SK-N-SH treated with all-trans-retinoic acid at 6 μM for 48 hours (cell line): Measurements from ENCODE around the gene KRT80.

Experiments used
- ATAC-seq: fragments of 200-7000 bp; cut with Tn5 transposase; 3 replicates; pipeline ENCODE4 v1.9.1; 2020; ENCODE audit warnings: mild to moderate bottlenecking, moderate library complexity
- ARNTL ChIP-seq: fragments of 450-650 bp; formaldehyde crosslinking; IDR thresholded peaks from 2 replicates; pipeline ENCODE4 v1.5.0; 2020; ENCODE audit warnings: low read depth, mild to moderate bottlenecking, moderate library complexity, borderline replicate concordance
- BACH2 ChIP-seq: fragments of 250-450 bp; sonication (Bioruptor Pico); IDR thresholded peaks from 2 replicates; pipeline ENCODE4 v1.9.0; 2021; ENCODE audit warnings: mild to moderate bottlenecking, borderline replicate concordance
- CSDC2 ChIP-seq: fragments of 250-450 bp; sonication (Bioruptor Pico); IDR thresholded peaks from 2 replicates; pipeline ENCODE4 v1.5.0; 2020; ENCODE audit warnings: mild to moderate bottlenecking, moderate library complexity
- CSRNP3 ChIP-seq: fragments of 250-450 bp; sonication (Bioruptor Pico); IDR thresholded peaks from 2 replicates; pipeline ENCODE4 v1.5.1; 2021; ENCODE audit warnings: mild to moderate bottlenecking, moderate library complexity
- ESRRG ChIP-seq: fragments of 250-450 bp; sonication (Bioruptor Pico); IDR thresholded peaks from 2 replicates; pipeline ENCODE4 v1.6.1; 2021; ENCODE audit warnings: mild to moderate bottlenecking
- ISL1 ChIP-seq: fragments of 250-450 bp; sonication (Bioruptor Pico); IDR thresholded peaks from 2 replicates; pipeline ENCODE4 v2.1.2; 2022; ENCODE audit warnings: mild to moderate bottlenecking, moderate library complexity
- OSR1 ChIP-seq: fragments of 250-450 bp; sonication (Bioruptor Pico); IDR thresholded peaks from 2 replicates; pipeline ENCODE4 v1.8.0; 2022; ENCODE audit warnings: moderate library complexity, mild to moderate bottlenecking, inconsistent platforms
- PPARA ChIP-seq: fragments of 250-450 bp; sonication (Bioruptor Pico); IDR thresholded peaks from 2 replicates; pipeline ENCODE4 v1.5.0; 2020; ENCODE audit warnings: mild to moderate bottlenecking, borderline replicate concordance
- RARB ChIP-seq: fragments of 250-450 bp; sonication (Bioruptor Pico); IDR thresholded peaks from 2 replicates; pipeline ENCODE4 v1.8.0; 2021; ENCODE audit warnings: mild to moderate bottlenecking, moderate library complexity
- SNAI2 ChIP-seq: fragments of 250-450 bp; sonication (Bioruptor Pico); IDR thresholded peaks from 2 replicates; pipeline ENCODE4 v1.5.0; 2020; ENCODE audit warnings: mild to moderate bottlenecking, moderate library complexity
- TCF4 ChIP-seq: fragments of 250-450 bp; sonication (Bioruptor Pico); IDR thresholded peaks from 2 replicates; pipeline ENCODE4 v1.8.0; 2021; ENCODE audit warnings: mild to moderate bottlenecking, moderate library complexity, borderline replicate concordance
- TOX ChIP-seq: fragments of 250-450 bp; sonication (Bioruptor Pico); IDR thresholded peaks from 2 replicates; pipeline ENCODE4 v1.8.0; 2021; ENCODE audit warnings: mild to moderate bottlenecking, moderate library complexity, borderline replicate concordance
- ZC3H10 ChIP-seq: fragments of 250-450 bp; sonication (Bioruptor Pico); IDR thresholded peaks from 2 replicates; pipeline ENCODE4 v1.5.1; 2021; ENCODE audit warnings: mild to moderate bottlenecking, moderate library complexity
- ZFP3 ChIP-seq: fragments of 250-450 bp; sonication (Bioruptor Pico); IDR thresholded peaks from 2 replicates; pipeline ENCODE4 v1.5.0; 2020; ENCODE audit warnings: mild to moderate bottlenecking, moderate library complexity
- ZNF565 ChIP-seq: fragments of 450-650 bp; formaldehyde crosslinking; conservative IDR thresholded peaks from 2 replicates; pipeline ENCODE4 v1.5.0; 2020; ENCODE audit warnings: low read depth, mild to moderate bottlenecking, moderate library complexity
- ZNF70 ChIP-seq: fragments of 450-650 bp; formaldehyde crosslinking; IDR thresholded peaks from 2 replicates; pipeline ENCODE4 v1.5.0; 2020; ENCODE audit warnings: mild to moderate bottlenecking, moderate library complexity
- ZNF8 ChIP-seq: fragments of 450-650 bp; formaldehyde crosslinking; IDR thresholded peaks from 2 replicates; pipeline ENCODE4 v1.5.0; 2020; ENCODE audit warnings: mild to moderate bottlenecking, moderate library complexity
- TF ChIP-seq, protein P1 (sequence below): fragments of 250-450 bp; sonication (Bioruptor Pico); IDR thresholded peaks from 2 replicates; pipeline ENCODE4 v1.5.0; 2020; ENCODE audit warnings: mild to moderate bottlenecking, moderate library complexity
- TF ChIP-seq, protein P2 (sequence below): fragments of 250-450 bp; sonication (Bioruptor Pico); IDR thresholded peaks from 2 replicates; pipeline ENCODE4 v1.8.0; 2021; ENCODE audit warnings: low read depth, mild to moderate bottlenecking, moderate library complexity, borderline replicate concordance

Gene KRT80

DNA sequence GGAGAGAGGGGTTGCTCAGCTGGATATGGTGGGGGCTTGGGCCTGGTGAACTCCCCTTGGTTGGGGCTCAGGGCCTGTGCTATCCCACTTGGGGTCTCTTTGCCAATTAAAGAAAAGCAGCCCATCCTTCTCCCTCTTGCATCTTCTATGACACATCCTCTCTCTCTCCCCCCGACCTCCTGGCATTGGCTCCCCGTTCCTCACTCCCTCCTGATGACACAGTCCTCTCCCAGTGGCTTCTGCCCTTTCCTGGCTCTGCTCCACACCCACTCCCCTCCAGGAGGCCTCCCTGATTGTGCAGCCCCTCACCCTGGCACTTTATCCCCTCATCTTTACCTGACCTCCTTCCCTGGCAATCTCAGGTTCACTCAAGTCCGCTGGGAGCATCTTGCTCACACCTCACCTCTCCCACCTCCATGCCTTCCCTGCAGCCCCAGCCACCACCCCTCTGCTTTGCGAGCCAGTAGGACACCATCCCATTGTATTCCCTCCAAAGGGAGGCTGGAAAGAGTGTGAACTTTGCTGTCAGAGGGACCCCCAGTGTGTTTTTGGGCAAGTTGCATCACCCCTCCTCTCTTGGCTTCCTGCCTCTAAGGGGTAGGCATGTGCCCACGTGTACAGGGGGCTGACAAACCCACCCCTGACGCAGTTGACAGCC lies 10.7 kb downstream of the KRT80 start:
- TF ChIP-seq ZNF70 (CRISPR knock-in tag): no peak
- ATAC-seq: no peak

DNA sequence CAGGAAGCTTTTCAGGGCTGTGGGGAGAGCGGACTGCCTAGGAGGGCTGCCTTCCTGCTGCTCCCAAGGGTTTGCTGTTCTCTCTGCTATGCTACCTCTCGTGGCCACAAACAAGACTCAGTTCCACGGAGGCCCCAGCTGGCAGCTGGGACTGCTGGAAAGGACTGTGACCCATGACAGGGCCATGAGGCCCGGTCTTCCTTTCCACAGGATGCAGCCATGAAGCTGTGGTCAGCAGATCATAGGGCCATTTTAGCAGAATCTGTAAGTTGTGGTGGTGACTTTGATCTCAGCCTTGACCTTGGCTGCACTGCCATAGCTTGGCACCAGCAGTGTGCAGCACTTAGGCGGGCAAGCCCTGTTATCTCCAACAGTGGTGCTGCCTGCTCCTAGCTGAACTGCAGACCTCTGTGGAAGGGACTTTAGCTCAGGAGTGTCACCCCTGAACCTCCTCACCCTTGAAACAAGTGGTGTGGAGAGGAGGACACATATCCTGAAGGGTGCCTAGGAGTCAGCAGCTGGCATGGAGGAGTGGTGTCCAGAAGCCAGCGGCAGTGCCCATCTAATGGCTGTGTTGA lies 12.3 kb downstream of the KRT80 start:
- ATAC-seq: no peak
- TF ChIP-seq ZNF70 (CRISPR knock-in tag) (no peak), OSR1 (CRISPR knock-in tag) (no peak), ZNF8 (CRISPR knock-in tag) (no peak), TCF4 (CRISPR knock-in tag) (no peak), TOX (no peak)

GRCh38 chr12:52178984-52179383 lies 12.8 kb downstream of the KRT80 start:
- no peak for TF ChIP-seq ESRRG (CRISPR knock-in tag)
- no peak for TF ChIP-seq ZNF70 (CRISPR knock-in tag)
- TF ChIP-seq, protein P1, sequence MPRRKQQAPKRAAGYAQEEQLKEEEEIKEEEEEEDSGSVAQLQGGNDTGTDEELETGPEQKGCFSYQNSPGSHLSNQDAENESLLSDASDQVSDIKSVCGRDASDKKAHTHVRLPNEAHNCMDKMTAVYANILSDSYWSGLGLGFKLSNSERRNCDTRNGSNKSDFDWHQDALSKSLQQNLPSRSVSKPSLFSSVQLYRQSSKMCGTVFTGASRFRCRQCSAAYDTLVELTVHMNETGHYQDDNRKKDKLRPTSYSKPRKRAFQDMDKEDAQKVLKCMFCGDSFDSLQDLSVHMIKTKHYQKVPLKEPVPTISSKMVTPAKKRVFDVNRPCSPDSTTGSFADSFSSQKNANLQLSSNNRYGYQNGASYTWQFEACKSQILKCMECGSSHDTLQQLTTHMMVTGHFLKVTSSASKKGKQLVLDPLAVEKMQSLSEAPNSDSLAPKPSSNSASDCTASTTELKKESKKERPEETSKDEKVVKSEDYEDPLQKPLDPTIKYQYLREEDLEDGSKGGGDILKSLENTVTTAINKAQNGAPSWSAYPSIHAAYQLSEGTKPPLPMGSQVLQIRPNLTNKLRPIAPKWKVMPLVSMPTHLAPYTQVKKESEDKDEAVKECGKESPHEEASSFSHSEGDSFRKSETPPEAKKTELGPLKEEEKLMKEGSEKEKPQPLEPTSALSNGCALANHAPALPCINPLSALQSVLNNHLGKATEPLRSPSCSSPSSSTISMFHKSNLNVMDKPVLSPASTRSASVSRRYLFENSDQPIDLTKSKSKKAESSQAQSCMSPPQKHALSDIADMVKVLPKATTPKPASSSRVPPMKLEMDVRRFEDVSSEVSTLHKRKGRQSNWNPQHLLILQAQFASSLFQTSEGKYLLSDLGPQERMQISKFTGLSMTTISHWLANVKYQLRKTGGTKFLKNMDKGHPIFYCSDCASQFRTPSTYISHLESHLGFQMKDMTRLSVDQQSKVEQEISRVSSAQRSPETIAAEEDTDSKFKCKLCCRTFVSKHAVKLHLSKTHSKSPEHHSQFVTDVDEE (CRISPR knock-in tag): no peak
- no peak; the same call in 2 of the 3 replicates for ATAC-seq

DNA sequence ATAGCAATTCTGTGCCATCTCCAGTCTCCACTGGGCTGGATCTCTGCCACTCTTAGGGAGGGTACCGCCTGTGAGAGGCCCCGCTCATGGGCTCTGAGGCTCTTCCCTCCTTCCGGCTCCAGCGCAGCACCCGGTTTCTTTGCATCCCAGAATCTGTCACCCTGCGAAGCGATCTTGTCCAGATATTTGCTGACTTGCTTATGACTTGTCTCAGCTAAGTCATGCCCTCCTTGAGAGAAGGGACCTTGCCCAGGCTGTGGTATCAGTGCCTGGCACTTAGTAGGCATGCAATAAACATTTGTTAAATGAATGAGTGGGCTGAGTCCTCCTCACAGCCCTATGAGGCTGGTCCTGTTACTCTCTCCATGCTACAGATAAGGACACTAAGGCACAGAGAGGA lies 13.4 kb downstream of the KRT80 start:
- no peak for TF ChIP-seq ZNF565 (CRISPR knock-in tag)
- TF ChIP-seq, protein P1 (CRISPR knock-in tag): no peak
- TF ChIP-seq TOX: no peak
- TF ChIP-seq OSR1 (CRISPR knock-in tag): no peak
- TF ChIP-seq ZFP3: no peak
- TF ChIP-seq ZC3H10 (CRISPR knock-in tag): no peak
- TF ChIP-seq SNAI2 (CRISPR knock-in tag): no peak
- TF ChIP-seq CSRNP3: no peak
- TF ChIP-seq RARB (CRISPR knock-in tag): no peak
- TF ChIP-seq ZNF70 (CRISPR knock-in tag): no peak
- TF ChIP-seq ARNTL (CRISPR knock-in tag): no peak

GRCh38 chr12:52175371-52176350 lies 16.2 kb downstream of the KRT80 start:
- ATAC-seq: peak; percentile 31
- TF ChIP-seq BACH2 (CRISPR knock-in tag): no peak
- TF ChIP-seq ZC3H10 (CRISPR knock-in tag): no peak
- TF ChIP-seq ISL1 (CRISPR knock-in tag): no peak
- no peak for TF ChIP-seq CSDC2 (CRISPR knock-in tag)
- TF ChIP-seq ZFP3: no peak
- TF ChIP-seq PPARA: no peak
- no peak for TF ChIP-seq TCF4 (CRISPR knock-in tag)
- TF ChIP-seq ARNTL (CRISPR knock-in tag): no peak
- TF ChIP-seq ZNF70 (CRISPR knock-in tag): no peak
- TF ChIP-seq, protein P1 (CRISPR knock-in tag): no peak
- TF ChIP-seq, protein P2, sequence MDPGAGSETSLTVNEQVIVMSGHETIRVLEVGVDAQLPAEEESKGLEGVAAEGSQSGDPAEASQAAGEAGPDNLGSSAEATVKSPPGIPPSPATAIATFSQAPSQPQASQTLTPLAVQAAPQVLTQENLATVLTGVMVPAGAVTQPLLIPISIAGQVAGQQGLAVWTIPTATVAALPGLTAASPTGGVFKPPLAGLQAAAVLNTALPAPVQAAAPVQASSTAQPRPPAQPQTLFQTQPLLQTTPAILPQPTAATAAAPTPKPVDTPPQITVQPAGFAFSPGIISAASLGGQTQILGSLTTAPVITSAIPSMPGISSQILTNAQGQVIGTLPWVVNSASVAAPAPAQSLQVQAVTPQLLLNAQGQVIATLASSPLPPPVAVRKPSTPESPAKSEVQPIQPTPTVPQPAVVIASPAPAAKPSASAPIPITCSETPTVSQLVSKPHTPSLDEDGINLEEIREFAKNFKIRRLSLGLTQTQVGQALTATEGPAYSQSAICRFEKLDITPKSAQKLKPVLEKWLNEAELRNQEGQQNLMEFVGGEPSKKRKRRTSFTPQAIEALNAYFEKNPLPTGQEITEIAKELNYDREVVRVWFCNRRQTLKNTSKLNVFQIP: no peak

More for the DNA sequence above, 13.4 kb downstream of the KRT80 start:
- no peak for ATAC-seq
